GM15510 (cell line): ENCODE measurements around the gene TRPM1.

Experiments
- POLR2A ChIP-seq: IDR thresholded peaks from 3 replicates; pipeline ENCODE4 v1.6.1; 2011; ENCODE audit warnings: borderline replicate concordance; ENCODE audit not compliant: insufficient read length; ENCODE audit errors: extremely low read depth

The TRPM1 gene

DNA sequence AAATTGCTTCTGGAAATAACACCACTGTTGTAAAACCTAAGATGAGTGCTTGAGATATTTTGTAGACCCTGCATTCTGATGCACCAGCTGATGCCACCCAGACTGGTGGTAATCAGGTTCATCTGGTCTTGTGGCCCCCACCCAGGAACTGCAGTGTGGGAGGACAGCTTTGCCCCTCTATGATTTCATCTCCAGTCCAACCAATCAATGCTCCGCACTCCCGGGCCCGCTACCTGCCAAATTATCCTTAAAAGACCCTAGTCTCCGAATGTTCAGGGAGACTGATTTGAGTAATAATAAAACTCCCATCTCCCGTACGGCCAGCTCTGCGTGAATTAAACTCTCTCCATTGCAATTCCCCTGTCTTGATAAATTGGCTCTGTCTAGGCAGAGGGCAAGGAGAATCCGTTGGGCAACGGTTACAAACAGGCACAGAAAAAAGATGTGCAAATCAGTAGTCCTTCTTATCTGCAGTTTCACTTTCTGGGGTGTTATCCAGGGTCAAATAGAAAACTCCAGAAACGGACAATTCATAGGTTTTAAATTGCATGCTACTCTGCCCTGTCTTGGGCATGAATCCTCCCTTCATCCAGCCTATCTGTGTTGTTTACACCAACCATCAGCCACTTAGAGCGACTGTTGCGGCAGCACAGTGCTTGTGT is 29.2 kb upstream of the TRPM1 start:
- no peak for TF ChIP-seq POLR2A

DNA sequence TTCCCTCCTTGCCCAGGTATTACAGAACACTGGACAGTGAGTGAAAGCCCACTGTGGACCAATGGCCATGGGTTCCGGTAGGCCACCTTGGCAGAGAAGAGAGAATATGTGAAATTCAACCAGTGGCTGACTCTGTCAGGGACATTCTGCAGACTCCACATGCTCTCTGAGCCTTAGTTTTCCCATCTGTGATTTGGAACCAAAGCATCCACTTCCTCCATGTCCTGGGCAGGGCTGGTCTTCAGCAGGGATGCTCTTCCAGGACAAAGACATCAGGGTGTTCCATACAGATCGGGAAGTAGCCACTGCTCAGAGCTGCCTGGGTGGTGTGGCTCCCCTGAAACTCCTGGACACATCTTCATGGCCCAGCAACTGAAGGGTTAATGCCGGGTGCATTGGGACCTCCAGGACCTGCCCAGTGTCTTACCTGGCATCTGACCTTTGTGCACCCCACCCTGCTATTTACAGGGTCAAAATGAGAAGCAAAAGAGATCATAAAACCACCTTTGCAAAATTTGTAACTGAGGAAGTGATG is 28.3 kb upstream of the TRPM1 start:
- no peak for TF ChIP-seq POLR2A

DNA sequence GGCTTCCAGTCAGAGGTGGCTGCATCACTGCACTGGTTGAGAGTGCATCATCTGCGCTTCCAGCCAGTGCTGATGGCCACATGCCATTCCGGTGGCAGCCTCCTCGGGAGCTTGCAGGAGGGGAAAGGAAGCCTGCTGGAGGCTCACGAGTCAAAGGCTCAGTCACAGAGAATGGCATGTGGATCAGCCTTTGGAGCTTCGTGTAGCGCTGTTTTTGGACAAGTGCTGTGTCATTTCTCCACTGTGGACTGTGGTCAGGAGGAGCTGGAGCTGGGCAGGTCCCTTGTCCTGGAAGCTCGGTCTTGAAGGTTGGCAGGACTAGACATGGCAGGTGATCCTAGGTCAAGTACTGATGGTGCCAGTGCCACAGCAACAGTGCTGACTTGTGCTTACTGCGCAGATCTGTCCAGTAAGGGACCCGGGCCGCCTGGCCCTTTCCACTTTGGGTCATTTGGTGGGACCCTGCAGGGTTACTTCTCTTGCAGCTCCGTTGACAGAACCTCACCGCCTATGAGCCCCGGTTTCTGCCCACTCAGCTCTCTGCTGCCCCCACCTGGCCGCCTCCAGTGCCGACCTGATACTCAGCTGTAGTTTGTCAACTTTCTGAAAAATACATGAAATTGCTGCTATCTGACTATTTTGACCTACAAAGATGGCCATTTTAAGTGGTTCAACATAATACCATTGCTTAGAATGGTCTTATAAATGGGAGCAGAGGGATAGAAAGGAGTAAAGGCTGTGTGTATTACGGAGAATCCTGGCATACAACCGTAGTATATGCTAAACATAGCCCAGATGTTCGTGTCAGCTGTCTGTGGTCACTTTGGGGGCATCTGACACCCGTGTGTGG is 27.6 kb upstream of the TRPM1 start:
- no peak for TF ChIP-seq POLR2A

DNA sequence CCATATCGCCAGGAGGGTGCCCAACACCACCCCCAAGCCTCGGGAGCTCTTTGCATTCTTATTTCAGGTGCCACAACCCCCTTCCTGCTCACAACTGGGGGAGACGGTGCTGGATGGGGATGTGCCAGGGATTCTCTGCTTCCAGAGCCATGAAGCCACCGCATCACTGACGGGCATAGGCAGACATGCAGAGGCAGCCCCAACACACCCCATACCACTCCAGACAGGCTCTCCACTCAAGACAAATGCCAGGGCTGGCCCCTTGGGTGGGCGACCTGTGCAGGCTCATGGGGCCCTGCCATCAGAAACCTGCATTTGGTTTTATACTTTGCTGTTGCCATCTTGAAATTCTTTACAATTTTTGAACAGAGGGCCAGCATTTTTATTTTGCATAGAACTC is 27.0 kb upstream of the TRPM1 start:
- TF ChIP-seq POLR2A, result no peak

DNA sequence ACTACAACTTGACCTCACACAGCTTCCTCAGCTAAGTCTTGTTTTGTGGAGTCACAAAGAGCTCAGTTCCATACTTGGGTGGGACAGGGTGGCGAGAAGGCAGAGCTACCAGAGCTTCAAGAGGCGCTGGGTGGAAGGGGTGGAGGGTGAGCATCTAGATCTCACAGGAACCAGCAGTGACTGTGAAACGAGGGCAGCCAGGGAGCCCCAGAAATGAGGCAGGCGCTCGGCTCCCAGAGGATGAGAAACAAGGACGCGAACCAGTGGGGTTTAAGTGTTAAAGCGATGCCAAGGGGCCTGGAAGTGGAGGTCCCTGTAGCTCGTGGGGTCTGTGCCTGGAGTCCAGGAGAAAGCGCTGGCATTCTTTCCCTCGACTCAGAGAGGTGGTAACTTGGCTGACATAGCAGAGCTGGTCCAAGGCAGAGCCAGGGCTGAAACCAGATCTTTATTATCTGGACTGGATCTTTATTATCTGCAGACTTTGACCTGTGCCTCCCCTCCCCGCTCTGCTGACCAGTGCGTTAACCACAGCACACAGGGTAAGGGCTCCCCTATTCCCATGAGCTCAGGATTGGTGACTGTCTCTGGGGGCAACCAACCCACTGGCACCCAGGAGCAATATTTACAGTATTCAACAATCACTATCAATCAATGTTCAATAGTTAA is 26.2 kb upstream of the TRPM1 start:
- no peak for TF ChIP-seq POLR2A

DNA sequence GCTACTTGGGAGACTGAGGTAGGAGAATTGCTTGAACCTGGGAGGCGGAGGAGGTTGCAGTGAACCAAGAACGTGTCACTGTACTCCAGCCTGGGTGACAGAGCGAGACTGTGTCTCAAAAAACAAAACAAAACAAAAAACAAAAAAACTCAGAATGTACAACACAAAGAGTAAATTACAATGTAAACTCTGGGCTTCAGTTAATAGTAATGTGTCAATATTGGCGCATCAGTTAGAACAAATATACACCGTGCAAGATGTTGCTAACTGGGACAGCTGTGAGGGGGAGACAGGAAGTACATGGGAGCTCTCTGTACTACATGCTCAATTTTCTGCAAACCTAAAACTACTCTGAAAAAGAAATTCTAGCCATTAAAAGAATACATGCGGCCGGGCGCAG is 23.5 kb upstream of the TRPM1 start:
- TF ChIP-seq POLR2A, result no peak

DNA sequence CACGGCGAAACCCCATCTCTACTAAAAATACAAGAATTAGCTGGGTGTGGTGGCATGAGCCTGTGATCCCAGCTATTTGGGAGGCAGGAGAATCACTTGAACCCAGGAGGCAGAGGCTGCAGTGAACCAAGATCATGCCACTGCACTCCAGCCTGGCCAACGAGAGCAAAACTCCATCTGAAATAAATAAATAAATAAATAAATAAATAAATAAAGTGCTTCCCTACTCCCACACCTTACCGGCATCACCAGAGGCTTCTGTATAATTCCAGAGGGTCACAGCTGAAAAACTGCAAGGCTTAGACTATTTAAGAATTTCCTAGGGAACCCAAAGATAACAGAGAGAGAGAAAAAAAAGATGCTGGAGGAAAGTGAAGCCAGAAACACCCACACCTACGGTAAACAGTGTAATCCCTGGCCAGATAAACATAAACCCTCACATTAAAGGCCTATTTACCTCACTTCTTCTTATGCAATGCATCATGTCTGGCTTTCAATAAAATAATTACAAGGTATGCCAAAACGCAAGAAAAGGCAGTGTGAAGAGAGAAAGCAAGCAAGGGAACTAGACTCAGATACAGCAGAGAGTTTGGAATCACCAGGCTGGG is 15.0 kb upstream of the TRPM1 start:
- TF ChIP-seq POLR2A, result no peak

DNA sequence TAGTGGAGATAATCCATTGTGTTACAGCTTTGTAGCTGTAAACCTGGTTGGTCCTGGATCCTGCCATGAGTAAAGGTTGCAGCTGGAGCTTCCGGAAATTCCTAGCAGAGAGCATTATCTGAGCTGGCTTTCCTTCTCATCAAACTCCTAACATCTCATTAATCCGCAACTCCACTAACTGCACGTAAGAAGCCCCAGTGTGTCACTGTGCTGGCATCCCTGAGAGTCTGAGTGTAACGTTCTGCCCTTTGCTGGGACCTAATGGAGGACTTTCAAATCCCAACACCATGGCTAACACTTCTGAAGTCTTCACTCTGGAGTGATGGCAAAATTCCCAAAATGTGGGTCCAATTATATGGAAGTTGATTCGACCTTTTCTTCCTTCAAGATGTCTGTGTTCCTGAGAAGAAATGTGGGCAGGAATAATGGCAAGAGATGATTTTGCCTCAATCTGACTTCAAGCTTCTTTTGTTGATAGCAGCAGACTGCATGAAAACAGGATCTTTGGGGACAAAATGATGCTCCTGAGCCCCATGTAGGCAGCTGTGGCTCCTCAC is 9.6 kb upstream of the TRPM1 start:
- no peak for TF ChIP-seq POLR2A

DNA sequence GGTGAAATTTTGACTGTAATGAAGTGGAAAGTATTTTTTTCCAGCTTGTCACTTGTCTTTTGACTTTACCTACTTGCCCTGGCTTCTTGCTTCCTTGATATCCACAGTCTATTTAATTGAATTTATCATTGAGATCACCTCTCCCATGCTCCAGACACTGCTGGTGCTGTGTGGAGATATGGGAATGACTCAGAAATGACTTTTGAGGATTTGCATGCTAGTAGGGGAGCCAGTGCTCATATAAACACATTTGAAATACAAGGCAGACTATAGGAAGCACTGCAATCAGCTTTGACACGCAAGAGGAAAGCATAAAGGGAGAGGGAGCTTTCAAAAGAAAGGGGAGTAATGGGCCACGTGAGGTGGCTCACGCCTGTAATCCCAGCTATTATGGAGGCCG is 7.3 kb upstream of the TRPM1 start:
- no peak for TF ChIP-seq POLR2A

DNA sequence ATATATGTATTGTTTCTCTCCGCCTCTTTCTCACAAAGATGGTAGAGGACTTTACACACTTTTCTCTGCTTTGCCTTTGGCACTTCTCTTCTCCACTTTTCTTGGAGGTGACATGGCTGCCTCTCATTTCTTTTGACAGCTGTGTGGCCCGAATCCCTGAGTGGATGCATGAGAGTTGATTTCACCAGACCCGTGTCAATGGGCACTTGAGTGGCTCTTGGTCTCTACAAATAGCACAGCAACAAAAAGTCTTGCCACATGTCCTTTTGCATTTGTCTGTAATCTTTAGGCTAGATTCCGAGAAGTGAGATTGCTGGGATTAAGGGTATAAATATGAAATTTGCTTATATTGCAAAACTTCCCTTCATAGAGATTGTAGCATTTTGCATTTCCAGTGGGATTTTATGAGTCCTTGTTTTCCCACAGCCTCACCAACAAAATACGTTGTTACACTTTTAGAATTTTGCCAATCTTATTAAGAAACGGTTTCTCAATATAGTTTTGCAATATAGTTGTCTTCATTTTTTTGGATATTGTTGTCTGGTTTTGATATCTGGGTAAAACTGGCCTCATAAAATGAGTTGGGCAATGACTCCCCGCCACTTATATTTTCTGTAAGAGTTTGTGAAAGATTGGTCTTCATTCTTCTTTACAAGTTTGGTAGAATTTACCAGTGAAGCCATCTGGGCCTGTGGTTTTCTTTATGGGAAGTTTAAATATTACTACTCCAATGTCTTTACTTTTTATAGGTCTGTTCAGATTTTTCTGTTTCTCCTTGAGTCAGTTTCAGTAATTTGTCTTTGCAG is 5.2 kb upstream of the TRPM1 start:
- TF ChIP-seq POLR2A, result no peak

DNA sequence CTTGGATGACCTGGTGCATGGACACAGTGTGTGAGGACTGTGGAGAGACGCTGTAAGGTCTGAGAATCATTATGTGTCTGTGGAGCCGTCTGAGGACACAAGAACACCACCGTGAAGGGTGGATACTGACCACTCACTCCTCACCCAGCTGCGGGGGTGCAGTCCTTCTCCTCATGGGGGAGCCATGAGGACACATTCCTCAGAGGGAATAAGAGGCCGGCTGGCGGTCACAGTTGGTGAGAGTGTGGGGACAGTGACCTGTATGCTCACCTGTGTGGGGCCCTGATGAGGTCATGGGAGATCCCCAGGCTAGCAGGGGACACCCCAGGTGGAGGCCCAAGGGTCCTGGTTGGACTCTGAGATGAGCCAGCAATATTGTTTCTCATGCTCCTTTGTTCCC is 2.5 kb upstream of the TRPM1 start:
- TF ChIP-seq POLR2A, result no peak

DNA sequence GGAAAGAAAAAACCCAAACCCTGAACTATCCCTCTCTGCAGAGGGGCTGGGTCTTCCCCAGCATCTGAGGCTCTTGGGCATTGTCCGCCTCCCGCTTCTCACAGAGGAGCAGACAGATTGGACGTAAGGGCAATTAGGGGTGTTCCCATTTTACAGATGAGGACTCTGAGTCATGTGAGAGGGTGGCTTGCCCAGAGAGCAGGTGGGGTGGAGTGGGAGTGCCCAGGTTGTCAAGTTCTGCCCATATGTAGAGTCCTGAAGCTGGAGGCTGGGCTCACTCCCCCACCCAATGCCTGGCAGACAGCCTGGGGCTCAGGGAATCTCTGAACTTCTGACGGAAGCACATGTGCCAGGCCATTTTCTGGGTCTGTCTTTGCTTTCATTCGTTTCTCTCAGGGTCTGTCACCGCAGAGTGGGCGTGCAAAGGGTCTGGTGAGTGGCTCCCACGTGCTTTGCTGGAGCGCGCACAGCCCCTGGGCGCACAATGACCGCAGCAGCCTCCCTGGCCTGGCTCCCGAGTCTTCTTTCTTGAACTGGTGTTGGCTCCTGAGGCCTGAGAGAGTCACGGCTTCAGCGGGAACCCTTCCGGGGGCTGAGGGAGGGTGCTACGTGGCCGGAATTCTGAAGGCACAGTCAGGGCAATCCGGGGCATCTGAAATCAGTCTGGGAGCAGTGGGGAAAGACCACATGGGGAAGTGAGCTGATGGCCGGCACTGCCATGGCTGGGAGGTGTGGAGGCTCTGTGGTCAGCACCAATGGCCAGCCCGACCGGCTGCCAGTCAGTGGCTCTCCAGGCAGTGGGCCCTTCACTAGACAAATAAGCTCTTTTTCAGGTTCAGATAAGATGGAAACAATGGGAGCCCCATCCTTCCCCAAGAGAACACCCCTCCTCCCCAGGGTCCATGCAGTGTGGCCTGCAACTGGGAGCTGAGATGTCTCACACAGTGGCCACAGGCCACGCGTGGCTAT is 1.1 kb upstream of the TRPM1 start:
- no peak for TF ChIP-seq POLR2A

DNA sequence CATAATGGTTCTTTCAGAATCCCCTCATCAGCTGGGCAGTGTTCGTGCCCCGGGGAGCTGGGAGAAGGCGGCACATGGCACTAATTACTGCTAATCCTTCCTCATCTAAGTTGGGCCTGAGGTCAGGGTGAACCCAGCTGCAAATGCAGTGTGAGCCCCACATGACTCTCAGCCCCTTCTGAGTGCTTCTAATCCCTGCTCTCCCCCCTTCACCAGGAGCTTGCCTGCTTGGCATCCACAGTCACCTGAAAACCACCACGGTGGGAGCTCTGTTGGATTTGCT is 455 bp upstream of the TRPM1 start:
- no peak for TF ChIP-seq POLR2A
